Adrenal gland (tissue), 5 donors: ENCODE data around the gene OGFOD2.

Experiments used
- CTCF ChIP-seq, 6 experiments: fragments of 450-650 bp in 4 of 6; fragments of 200-600 bp in 2 of 6; sonication (generic) in 1 of 6; IDR thresholded peaks; 1 replicate in 5 of 6; 2 replicates in 1 of 6; pipeline versions ENCODE4 v1.5.1 to v1.8.0; 2016 to 2021; ENCODE audit warnings: antibody characterized with exemption in 6 of 6, mild to moderate bottlenecking in 2 of 6, moderate library complexity in 1 of 6
- POLR2A ChIP-seq, 2 donors: fragments of 450-650 bp; IDR thresholded peaks; one replicate each; pipeline ENCODE4 v1.6.1; 2017; ENCODE audit warnings: antibody characterized with exemption in 2 of 2, mild to moderate bottlenecking in 2 of 2, moderate library complexity in 1 of 2
- donor health status: DM: no; HTN: no; CAD: no.

GRCh38 chr12:123021688-123022604 is 46.9 kb downstream of the OGFOD2 start:
- TF ChIP-seq CTCF (IDR thresholded peaks at IDR 0.05) (no peak), POLR2A (IDR thresholded peaks at IDR 0.05) (no peak)
